PC-3 (cell line): Measurements from ENCODE around the gene SOAT2.
A peak's percentile ranks its signal among the peaks of the same experiment; 100 is the strongest.

Experiments used
- EZH2 ChIP-seq: fragments of 300-600 bp; sonication (generic); IDR thresholded peaks from one replicate; pipeline ENCODE4 v1.6.1; 2017; ENCODE audit warnings: antibody characterized with exemption, mild to moderate bottlenecking, low read length; ENCODE audit not compliant: unreplicated experiment
- TF ChIP-seq, protein P1 (sequence below): fragments of 300-600 bp; sonication (generic); conservative IDR thresholded peaks from 2 replicates; pipeline ENCODE4 v1.5.1; 2017; ENCODE audit warnings: antibody characterized with exemption, low read depth, mild to moderate bottlenecking, low read length

DNA sequence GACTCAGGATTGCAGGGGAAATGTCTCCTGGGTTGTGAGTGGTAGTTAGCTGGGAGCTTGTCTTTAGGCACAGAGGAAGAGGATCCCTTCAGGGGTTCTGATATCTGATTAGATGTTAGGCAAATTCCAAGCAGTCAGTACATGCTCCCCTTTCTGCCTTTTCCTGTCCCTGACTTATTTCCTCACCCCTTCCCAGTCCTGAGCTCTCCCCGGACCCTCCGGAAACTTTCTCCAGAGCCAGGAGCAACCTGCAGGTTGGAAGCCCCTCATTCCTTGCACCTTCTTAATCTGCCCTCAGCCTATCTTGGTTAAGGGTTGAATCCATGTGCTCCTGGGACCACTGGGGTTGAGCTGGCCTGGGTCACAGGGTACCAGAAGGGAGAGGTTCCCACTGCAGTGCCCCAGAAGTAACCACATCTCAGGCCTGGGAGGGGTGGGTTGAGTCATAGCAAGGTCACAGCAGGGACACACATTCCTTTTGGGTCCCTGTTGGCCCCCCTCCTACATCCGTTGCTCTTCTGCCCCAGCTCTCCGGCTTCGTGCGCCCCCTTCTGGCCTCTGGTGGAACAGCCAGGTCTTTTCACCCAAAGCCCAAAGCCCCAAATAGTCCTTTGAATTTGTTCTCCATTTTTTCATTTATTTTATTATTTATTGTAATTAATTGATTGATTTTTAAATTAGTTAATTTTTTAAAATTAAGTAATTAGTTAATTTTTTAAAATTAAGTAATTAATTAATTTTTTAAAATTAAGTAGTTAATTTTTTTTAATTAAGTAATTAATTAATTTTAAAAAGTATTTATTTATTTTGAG lies 4.0 kb upstream of the SOAT2 start:
- no peak for TF ChIP-seq EZH2
- TF ChIP-seq, protein P1, sequence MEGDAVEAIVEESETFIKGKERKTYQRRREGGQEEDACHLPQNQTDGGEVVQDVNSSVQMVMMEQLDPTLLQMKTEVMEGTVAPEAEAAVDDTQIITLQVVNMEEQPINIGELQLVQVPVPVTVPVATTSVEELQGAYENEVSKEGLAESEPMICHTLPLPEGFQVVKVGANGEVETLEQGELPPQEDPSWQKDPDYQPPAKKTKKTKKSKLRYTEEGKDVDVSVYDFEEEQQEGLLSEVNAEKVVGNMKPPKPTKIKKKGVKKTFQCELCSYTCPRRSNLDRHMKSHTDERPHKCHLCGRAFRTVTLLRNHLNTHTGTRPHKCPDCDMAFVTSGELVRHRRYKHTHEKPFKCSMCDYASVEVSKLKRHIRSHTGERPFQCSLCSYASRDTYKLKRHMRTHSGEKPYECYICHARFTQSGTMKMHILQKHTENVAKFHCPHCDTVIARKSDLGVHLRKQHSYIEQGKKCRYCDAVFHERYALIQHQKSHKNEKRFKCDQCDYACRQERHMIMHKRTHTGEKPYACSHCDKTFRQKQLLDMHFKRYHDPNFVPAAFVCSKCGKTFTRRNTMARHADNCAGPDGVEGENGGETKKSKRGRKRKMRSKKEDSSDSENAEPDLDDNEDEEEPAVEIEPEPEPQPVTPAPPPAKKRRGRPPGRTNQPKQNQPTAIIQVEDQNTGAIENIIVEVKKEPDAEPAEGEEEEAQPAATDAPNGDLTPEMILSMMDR = peak; percentile 87
